ENCODE data around the gene CTNNA3. TPM values are rescaled to one million over a fixed set of nuclear protein-coding genes. Genes with fewer than 3 reads are reported as not detected.

CTNNA3 gene
- polyA plus RNA-seq, 1 donor from 2014 or later = 0.14 TPM

DNA sequence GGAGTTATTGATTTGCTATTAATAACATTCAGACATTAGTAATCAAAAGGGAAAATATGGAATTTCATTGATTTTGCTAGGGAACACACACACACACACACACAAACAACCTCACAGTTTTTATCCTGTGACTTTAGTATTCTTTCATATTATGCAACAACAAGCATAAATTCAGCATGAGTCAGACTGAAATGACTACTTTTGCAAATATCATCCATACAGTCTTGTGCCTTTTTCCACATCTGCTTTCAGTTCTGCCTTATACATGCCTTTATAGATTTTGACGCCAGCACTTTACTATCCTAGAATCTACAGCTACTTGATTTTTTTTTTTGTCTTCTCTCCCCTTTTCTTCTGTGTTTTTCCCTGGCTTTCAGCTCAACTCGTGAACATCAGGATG is 1745.9 kb downstream of the CTNNA3 start:
- Histone ChIP-seq H3K79me2 (replicated peaks; ENCODE audit: insufficient read depth, low read length) (no peaks in the 10 kb centered on the region), H3K27me3 (ENCODE audit: insufficient read depth, low read depth, low read length) (no peaks in the 10 kb centered on the region), H3K4me3 (ENCODE audit: low read length) (no peak overlapping the region), H3K9me2 (ENCODE audit: insufficient read depth, low read length) (no peaks in the 10 kb centered on the region), H3K27ac (ENCODE audit: low read length) (no peak overlapping the region), H4K20me1 (ENCODE audit: insufficient read depth) (no peaks in the 10 kb centered on the region), H2AFZ (ENCODE audit: low read depth, low read length) (no peak overlapping the region), H3K36me3 (ENCODE audit: insufficient read depth, low read length) (no peaks in the 10 kb centered on the region), H3F3A (ENCODE audit: insufficient read depth, low read length, poor library complexity, severe bottlenecking) (no peaks in the 10 kb centered on the region), H3K9ac (ENCODE audit: low read length) (no peak overlapping the region), H3K9me3 (ENCODE audit: low read length) (no peaks in the 10 kb centered on the region), H3K4me2 (ENCODE audit: low read length) (no peak overlapping the region)
- TF ChIP-seq EP300 (conservative IDR thresholded peaks at IDR 0.05; ENCODE audit: poor library complexity, severe bottlenecking) = no peak

DNA sequence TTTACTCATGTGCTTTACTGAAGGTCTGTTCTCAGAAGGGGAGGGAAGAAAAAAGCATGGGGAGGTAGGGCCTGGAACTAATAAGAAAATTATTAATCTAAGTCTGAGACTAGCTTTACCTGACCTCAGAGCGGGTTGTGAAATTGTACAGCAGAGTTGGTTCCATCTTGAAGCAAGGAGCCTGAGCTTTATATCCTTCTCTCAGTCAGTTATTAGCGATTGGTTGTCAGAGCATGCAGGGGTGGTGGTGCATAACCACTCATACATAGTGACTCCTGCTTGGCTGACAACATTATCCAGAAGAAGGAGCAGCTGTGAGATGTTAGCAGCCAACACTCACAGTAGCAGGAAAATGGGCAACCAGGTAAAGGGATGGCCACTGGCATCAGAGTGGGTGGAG is 1746.5 kb downstream of the CTNNA3 start:
- H2AFZ ChIP-seq (ENCODE audit: low read depth, low read length) = no peak overlapping the region
- TF ChIP-seq TAF1 (IDR thresholded peaks at IDR 0.05; ENCODE audit: low read depth) (no peak), POLR2AphosphoS5 (IDR thresholded peaks at IDR 0.05) (no peak), SMC3 (conservative IDR thresholded peaks at IDR 0.05; ENCODE audit: poor library complexity) (no peak), CTCF (IDR thresholded peaks at IDR 0.05; ENCODE audit: poor library complexity, severe bottlenecking) (no peak), EZH2 (IDR thresholded peaks at IDR 0.05; ENCODE audit: borderline replicate concordance, insufficient read depth, low read length, poor library complexity, severe bottlenecking) (no peak), RAD21 (conservative IDR thresholded peaks at IDR 0.05) (no peak), REST (IDR thresholded peaks at IDR 0.05; ENCODE audit: borderline replicate concordance) (no peak), EP300 (conservative IDR thresholded peaks at IDR 0.05; ENCODE audit: poor library complexity, severe bottlenecking) (no peak), MXI1 (conservative IDR thresholded peaks at IDR 0.05; ENCODE audit: poor library complexity, severe bottlenecking) (no peak)
- no peak overlapping the region for H3K4me2 ChIP-seq (ENCODE audit: low read length)
- H3K9ac ChIP-seq (ENCODE audit: low read length) = no peak overlapping the region
- no peaks in the 10 kb centered on the region for H3K36me3 ChIP-seq (ENCODE audit: insufficient read depth, low read length)
- H3K27ac ChIP-seq (ENCODE audit: low read length) = no peak overlapping the region
- H3K79me2 ChIP-seq (replicated peaks; ENCODE audit: insufficient read depth, low read length) = no peaks in the 10 kb centered on the region
- no peaks in the 10 kb centered on the region for H3F3A ChIP-seq (ENCODE audit: insufficient read depth, low read length, poor library complexity, severe bottlenecking)
- H3K4me3 ChIP-seq (ENCODE audit: low read length) = no peak overlapping the region
- no peaks in the 10 kb centered on the region for H3K9me3 ChIP-seq (ENCODE audit: low read length)
- no peaks in the 10 kb centered on the region for H3K27me3 ChIP-seq (ENCODE audit: insufficient read depth, low read depth, low read length)
- no peaks in the 10 kb centered on the region for H3K9me2 ChIP-seq (ENCODE audit: insufficient read depth, low read length)
- no peaks in the 10 kb centered on the region for H4K20me1 ChIP-seq (ENCODE audit: insufficient read depth)

- Histone ChIP-seq H3K9me2 (ENCODE audit: insufficient read depth, low read length) (no peaks in the 10 kb centered on the region), H3K79me2 (replicated peaks; ENCODE audit: insufficient read depth, low read length) (no peaks in the 10 kb centered on the region), H3K27me3 (ENCODE audit: insufficient read depth, low read depth, low read length) (no peaks in the 10 kb centered on the region), H3F3A (ENCODE audit: insufficient read depth, low read length, poor library complexity, severe bottlenecking) (no peaks in the 10 kb centered on the region), H2AFZ (ENCODE audit: low read depth, low read length) (no peak overlapping the region), H3K27ac (ENCODE audit: low read length) (no peak overlapping the region), H4K20me1 (ENCODE audit: insufficient read depth) (no peaks in the 10 kb centered on the region), H3K36me3 (ENCODE audit: insufficient read depth, low read length) (no peaks in the 10 kb centered on the region), H3K9ac (ENCODE audit: low read length) (no peak overlapping the region), H3K9me3 (ENCODE audit: low read length) (no peaks in the 10 kb centered on the region), H3K4me2 (ENCODE audit: low read length) (no peak overlapping the region), H3K4me3 (ENCODE audit: low read length) (no peak overlapping the region)
- TF ChIP-seq CTCF (IDR thresholded peaks at IDR 0.05; ENCODE audit: poor library complexity, severe bottlenecking) (no peak), REST (IDR thresholded peaks at IDR 0.05; ENCODE audit: borderline replicate concordance) (no peak)
Measured at GRCh38 chr10:65945061-65945460, 1750.9 kb downstream of the CTNNA3 start.
